ENCODE results near the gene NCKAP5. TPM values are rescaled to one million over a fixed set of nuclear protein-coding genes. Genes with fewer than 3 reads are reported as not detected.

The NCKAP5 gene
- polyA plus RNA-seq, 2 of the 4 experiments (the other 2 are of a cell fraction) = 3.0 to 4.1 TPM

- TF ChIP-seq SREBF2 (IDR thresholded peaks at IDR 0.05) (no peak), FOSB (CRISPR knock-in tag; IDR thresholded peaks at IDR 0.05) (no peak), HOXA7 (CRISPR knock-in tag; IDR thresholded peaks at IDR 0.05) (no peak), HES2 (IDR thresholded peaks at IDR 0.05) (no peak), MAZ (IDR thresholded peaks at IDR 0.05; ENCODE audit: borderline replicate concordance, low read depth, low read length) (no peak), ZNF302 (CRISPR knock-in tag; IDR thresholded peaks at IDR 0.05) (no peak), MAX (IDR thresholded peaks at IDR 0.05) (no peak), KDM5A (IDR thresholded peaks at IDR 0.05) (no peak), CBX8 (IDR thresholded peaks at IDR 0.05) (no peak), RCOR1 (IDR thresholded peaks at IDR 0.05; ENCODE audit: low read depth, low read length) (no peak), E2F6 (IDR thresholded peaks at IDR 0.05; ENCODE audit: borderline replicate concordance, low read depth) (no peak)
- Histone ChIP-seq H3K27ac (no peak overlapping the region), H3K4me1 (no peaks in the 10 kb centered on the region), H3K9me3 (no peaks in the 10 kb centered on the region), H3K4me2 (no peak overlapping the region), H3K4me3 (no peak overlapping the region)
- POLR2A ChIA-PET = no interaction called here
- ATAC-seq = no peak
- WGBS (ENCODE audit: missing lambda C conversion rate) = 3% methylated on average over 2 of the region's 2 CpGs
- DNase-seq (ENCODE audit: low read depth in 1 of 2, low spot score in 1 of 2) = no peak
- CTCF ChIA-PET = no interaction called here
- no peak for FAIRE-seq
Measured at GRCh38 chr2:133090358-133090757, 477.9 kb downstream of the NCKAP5 start.

GRCh38 chr2:133086176-133086575 is 482.1 kb downstream of the NCKAP5 start:
- Histone ChIP-seq H3K4me3 (no peak overlapping the region), H3K4me2 (no peak overlapping the region), H3K27ac (no peak overlapping the region), H3K4me1 (no peaks in the 10 kb centered on the region), H3K9me3 (no peaks in the 10 kb centered on the region)
- ATAC-seq = no peak
- no peak for DNase-seq (ENCODE audit: low read depth in 1 of 2, low spot score in 1 of 2)
- ChIA-PET CTCF (no interaction called here), POLR2A (no interaction called here)
- TF ChIP-seq NR3C1 (IDR thresholded peaks at IDR 0.05) = no peak
- no peak for TF ChIP-seq SMC3 (IDR thresholded peaks at IDR 0.05)
- no peak for TF ChIP-seq PHF8 (IDR thresholded peaks at IDR 0.05; ENCODE audit: borderline replicate concordance, low read depth)
- TF ChIP-seq HDAC2 (IDR thresholded peaks at IDR 0.05) = no peak
- TF ChIP-seq HEYL (CRISPR knock-in tag; IDR thresholded peaks at IDR 0.05) = no peak
- no peak for TF ChIP-seq RARB (CRISPR knock-in tag; IDR thresholded peaks at IDR 0.05)
- no peak for TF ChIP-seq CEBPB (IDR thresholded peaks at IDR 0.05)
- TF ChIP-seq EP300 (IDR thresholded peaks at IDR 0.05) = no peak
- TF ChIP-seq SREBF2 (IDR thresholded peaks at IDR 0.05) = no peak
- TF ChIP-seq KDM1A (IDR thresholded peaks at IDR 0.05; ENCODE audit: low read depth) = no peak
- no peak for TF ChIP-seq RAD21 (conservative IDR thresholded peaks at IDR 0.05 in 1 of 2, IDR thresholded peaks at IDR 0.05 in 1 of 2)
- no peak for TF ChIP-seq MAX (IDR thresholded peaks at IDR 0.05)
- TF ChIP-seq CHD2 (IDR thresholded peaks at IDR 0.05; ENCODE audit: low read length, partially characterized antibody) = no peak
- no peak for TF ChIP-seq CHD4 (IDR thresholded peaks at IDR 0.05; ENCODE audit: borderline replicate concordance)
- TF ChIP-seq JUNB (IDR thresholded peaks at IDR 0.05) = no peak
- TF ChIP-seq HES2 (IDR thresholded peaks at IDR 0.05) = no peak
- no peak for TF ChIP-seq JUN (IDR thresholded peaks at IDR 0.05)
- no peak for TF ChIP-seq FOXS1 (CRISPR knock-in tag; IDR thresholded peaks at IDR 0.05)
- TF ChIP-seq CTCF (IDR thresholded peaks at IDR 0.05) = no peak
- WGBS (ENCODE audit: missing lambda C conversion rate) = 59% methylated on average over 6 of the region's 6 CpGs
- no peak for FAIRE-seq

All from A549 (cell line).